Measurements from ENCODE around the gene RAI1.

The RAI1 gene

DNA sequence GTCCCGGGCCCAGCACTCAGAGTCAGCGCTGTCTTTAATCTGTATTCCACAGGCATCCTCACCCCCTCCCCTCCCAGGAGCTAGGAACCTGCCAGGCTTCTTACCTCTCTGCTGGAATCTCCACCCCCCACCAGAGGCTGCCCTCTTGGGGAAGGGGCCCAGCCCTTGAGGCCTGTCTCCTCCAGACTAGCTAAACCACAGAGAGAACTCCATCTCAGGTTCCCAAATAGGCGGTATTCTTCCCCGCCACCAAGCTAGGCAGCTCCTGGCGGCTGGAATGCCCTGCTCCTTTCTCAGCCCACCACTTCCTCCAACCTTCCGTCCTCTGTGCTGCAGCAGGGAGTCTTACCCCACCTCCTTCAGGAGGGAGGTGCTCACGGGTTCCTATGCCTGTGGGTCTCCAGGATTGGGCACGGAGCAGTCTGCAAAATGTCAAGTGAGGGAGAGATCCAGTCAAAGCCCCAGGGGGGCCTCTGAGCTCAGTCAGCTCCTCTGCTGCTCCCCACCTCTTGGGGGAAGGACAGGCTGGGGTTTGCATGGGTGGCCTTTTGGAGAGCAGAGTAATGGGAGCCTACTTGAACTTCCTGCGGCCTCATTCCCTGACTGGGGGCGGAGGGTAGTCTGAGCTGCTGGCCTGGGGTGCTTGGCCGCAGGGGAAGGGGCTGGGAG is 99.8 kb downstream of the RAI1 start:
- DNase-seq (ENCODE audit: low spot score): no peak
- TF ChIP-seq, protein P1, sequence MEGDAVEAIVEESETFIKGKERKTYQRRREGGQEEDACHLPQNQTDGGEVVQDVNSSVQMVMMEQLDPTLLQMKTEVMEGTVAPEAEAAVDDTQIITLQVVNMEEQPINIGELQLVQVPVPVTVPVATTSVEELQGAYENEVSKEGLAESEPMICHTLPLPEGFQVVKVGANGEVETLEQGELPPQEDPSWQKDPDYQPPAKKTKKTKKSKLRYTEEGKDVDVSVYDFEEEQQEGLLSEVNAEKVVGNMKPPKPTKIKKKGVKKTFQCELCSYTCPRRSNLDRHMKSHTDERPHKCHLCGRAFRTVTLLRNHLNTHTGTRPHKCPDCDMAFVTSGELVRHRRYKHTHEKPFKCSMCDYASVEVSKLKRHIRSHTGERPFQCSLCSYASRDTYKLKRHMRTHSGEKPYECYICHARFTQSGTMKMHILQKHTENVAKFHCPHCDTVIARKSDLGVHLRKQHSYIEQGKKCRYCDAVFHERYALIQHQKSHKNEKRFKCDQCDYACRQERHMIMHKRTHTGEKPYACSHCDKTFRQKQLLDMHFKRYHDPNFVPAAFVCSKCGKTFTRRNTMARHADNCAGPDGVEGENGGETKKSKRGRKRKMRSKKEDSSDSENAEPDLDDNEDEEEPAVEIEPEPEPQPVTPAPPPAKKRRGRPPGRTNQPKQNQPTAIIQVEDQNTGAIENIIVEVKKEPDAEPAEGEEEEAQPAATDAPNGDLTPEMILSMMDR (IDR thresholded peaks at IDR 0.05; ENCODE audit: borderline replicate concordance, control extremely low read depth, extremely low read depth, insufficient read depth, missing control alignments): no peak
- in situ Hi-C loops (cut with MboI; ENCODE audit: low sequenced_read_pairs, unreplicated experiment): no loop called here

DNA sequence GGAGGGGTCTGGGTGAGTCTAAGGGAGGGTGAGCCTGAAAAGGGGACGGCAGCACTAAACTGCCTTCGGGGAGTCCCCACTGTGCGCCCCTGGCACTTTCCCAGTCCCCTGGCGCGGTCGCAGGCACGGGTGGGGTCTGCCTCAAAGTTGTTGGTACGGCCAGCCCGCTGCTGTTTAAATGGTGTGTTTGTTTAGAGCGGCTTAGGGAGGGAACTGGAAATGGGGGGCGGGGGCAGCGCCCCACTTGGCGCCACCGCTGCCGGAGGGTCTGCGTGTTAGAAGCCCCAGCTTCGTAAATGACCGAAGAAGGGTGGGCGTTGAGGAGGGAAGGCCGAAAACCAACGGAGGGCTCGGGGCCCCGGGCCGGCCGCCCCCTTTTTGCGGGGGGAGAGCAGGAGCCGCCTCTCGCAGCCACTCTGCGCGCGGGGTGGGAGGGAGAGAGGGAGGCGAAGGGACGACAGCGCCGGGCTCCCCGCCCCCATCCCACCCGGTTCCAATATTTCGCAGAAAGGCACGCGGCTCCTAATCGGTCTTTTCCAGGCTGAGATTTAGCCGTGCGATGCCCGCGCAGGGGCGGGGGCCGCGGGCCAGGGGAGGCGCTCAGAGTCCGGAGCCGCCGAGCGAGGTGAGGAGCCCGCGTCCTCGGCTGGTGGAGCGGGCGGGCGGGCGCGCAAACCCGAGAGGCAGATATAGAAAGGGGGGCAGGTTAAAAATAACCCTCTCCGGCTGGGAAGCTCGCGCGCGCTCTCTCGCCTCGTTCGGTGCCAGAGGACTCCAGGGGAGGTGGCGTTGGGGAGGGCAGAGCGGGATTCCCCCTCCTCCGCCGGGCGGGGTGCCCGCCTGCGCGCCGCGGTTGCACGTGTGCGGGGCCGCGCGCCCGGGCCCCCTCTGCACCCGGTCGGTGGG is 100.6 kb downstream of the RAI1 start:
- DNase-seq (ENCODE audit: low spot score): no peak
- in situ Hi-C loops (cut with MboI; ENCODE audit: low sequenced_read_pairs, unreplicated experiment): no loop called here
- TF ChIP-seq, protein P1 (IDR thresholded peaks at IDR 0.05; ENCODE audit: borderline replicate concordance, control extremely low read depth, extremely low read depth, insufficient read depth, missing control alignments): no peak

DNA sequence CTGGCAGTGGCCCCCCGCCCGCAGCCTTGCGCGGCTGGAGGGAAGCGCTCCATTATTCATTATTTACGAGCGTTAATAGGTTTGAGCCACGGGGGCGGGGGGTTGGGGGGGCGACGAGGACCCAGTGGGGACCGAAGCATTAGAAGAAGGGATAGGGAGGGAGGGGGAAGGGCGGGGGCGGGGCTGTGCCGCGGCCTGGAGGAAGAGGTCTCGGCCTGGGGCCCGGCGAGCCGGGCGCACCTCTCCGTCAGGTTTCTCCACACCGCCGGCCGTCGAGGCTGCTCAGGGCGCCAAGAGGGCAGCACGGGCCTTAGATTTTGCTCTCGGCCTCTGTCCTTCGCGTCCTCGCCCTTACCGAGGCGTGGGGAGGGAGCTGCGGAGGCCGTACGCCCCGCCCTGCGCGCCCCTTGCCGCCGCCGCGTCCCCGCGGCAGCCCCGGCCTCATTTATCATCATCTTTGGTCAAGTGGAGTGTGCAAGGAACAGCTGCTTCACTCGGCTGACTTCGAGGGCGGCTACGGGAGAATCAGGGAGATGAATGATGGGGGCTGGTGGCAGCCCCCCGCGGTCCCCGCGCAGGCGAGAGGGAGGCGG is 101.4 kb downstream of the RAI1 start:
- TF ChIP-seq, protein P1 (IDR thresholded peaks at IDR 0.05; ENCODE audit: borderline replicate concordance, control extremely low read depth, extremely low read depth, insufficient read depth, missing control alignments): no peak
- in situ Hi-C loops (cut with MboI; ENCODE audit: low sequenced_read_pairs, unreplicated experiment): no loop called here
- DNase-seq (ENCODE audit: low spot score): peak; percentile 65

DNA sequence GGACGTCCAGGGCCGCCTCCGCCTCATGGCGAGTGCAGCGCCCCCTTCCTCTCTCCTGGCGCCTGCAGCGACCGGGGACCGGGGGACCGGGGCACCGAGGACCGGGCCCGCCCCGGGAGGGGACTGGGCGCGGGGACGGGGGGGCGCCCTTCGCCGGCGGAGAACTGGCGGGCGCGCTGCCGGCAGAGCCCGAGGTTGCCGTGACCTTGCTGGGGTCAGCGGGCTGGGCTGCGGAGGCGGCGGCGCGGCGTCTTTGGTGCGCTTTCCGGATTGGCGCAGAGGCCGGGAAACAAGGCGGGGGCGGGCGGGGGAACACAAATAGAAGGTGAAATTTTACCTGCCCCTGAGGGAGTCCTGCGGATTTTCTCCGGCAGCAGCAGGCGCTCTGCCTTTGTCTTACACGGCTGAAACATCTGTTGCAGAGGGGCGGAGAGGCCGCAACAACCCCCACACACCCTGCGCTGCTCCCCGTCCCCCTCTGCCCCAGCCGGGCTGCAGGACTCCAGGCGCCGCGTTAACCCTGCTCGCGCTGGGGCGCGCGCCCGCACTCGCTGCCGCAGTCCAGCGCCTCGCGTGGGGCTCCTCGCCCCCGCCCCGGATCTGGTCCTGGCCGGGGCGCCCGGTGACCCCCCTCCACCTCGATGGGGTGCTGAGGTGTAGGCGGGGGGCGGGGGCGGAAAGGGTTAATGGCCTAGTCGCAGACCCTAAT is 102.0 kb downstream of the RAI1 start:
- TF ChIP-seq, protein P1 (IDR thresholded peaks at IDR 0.05; ENCODE audit: borderline replicate concordance, control extremely low read depth, extremely low read depth, insufficient read depth, missing control alignments): peak; percentile 24
- peak; percentile 84 for DNase-seq (ENCODE audit: low spot score)
- in situ Hi-C loops (cut with MboI; ENCODE audit: low sequenced_read_pairs, unreplicated experiment): no loop called here

DNA sequence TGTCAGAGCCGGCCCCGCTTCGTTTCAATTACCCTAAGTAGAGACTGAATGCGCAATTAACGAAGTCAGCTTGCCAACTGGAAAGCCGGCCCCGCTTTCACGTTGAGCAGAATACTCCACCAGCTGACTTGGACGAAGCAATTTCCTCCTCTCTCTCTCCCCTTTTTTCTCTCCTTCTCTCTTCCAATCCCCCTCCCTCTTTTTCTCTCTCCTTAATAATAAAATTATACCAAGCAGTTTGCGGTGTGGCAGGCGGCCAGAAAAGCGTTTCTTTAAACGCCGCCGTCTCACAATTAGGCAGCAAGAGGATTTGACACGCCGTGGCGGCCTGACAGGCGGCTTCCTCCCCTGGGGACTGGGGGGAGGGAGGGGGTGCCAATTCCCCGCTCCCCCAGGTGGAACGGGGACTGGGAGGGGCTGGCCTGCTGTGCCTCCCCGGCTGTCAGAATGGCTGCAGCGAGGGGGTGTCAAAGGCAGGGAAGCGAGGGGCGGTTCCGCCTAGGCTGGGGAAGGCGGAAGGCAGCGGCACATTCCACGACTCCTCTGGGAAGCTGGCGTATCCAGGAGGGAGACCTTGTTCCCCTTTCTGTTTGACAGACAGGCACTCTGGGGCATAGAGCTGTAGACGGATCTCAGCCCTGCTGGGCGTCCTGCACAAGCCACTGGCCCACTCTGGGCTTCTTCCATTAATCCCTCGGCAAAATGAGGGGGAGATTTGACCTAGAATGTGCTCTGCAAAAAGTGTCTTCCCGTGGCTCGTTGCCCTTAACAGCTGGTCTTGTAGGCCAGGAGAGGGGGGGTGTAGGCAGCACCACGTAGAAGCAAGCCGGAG is 102.8 kb downstream of the RAI1 start:
- in situ Hi-C loops (cut with MboI; ENCODE audit: low sequenced_read_pairs, unreplicated experiment): no loop called here
- DNase-seq (ENCODE audit: low spot score): no peak
- TF ChIP-seq, protein P1 (IDR thresholded peaks at IDR 0.05; ENCODE audit: borderline replicate concordance, control extremely low read depth, extremely low read depth, insufficient read depth, missing control alignments): no peak

Data from GM13976 (cell line).